ENCODE results near the gene HSF5. TPM values are rescaled to one million over a fixed set of nuclear protein-coding genes. Genes with fewer than 3 reads are reported as not detected.

HSF5 gene
- total and polyA plus RNA-seq, 2 donors (not counting 3 experiments of a cell fraction or from before 2014, with no cell fraction given) = 0.03 TPM; not detected in 1

- intact Hi-C loops (cut with micrococcal nuclease) = no loop called here
- TF ChIP-seq GATA2 (IDR thresholded peaks at IDR 0.05; ENCODE audit: insufficient read depth, insufficient read length, low read depth, low read length) = no peak
- TF ChIP-seq CTCF (IDR thresholded peaks at IDR 0.05; ENCODE audit: extremely low read depth in 1 of 2, insufficient read depth in 1 of 2, low read depth in 1 of 2, low read length in 2 of 2) = no peak
- no peak for TF ChIP-seq JUN (IDR thresholded peaks at IDR 0.05; ENCODE audit: borderline replicate concordance, insufficient read depth, insufficient read length, low read depth)
- no peak for TF ChIP-seq MAX (IDR thresholded peaks at IDR 0.05; ENCODE audit: insufficient read depth, insufficient read length)
- TF ChIP-seq EZH2 (IDR thresholded peaks at IDR 0.05; ENCODE audit: borderline replicate concordance, low read depth, low read length, severe bottlenecking) = no peak
- TF ChIP-seq POLR2AphosphoS5 (IDR thresholded peaks at IDR 0.05; ENCODE audit: insufficient read depth, low read depth, low read length) = no peak
- no peak for TF ChIP-seq MYC (IDR thresholded peaks at IDR 0.05; ENCODE audit: low read depth, low read length)
- TF ChIP-seq FOS (IDR thresholded peaks at IDR 0.05; ENCODE audit: borderline replicate concordance, insufficient read depth, low read length) = no peak
- no peak for FAIRE-seq
- BruUV-seq (replicated peaks) = no TSS peak
- Histone ChIP-seq H3K27me3 (ENCODE audit: control insufficient read depth in 2 of 2, insufficient read depth in 2 of 2, low read length in 2 of 2) (no peaks in the 10 kb centered on the region), H3K36me3 (ENCODE audit: control insufficient read depth in 2 of 2, extremely low read depth in 1 of 2, insufficient read depth in 2 of 2, low read length in 2 of 2) (peaks cover 26 to 40% of the 10 kb centered on the region in 2 experiments), H3K27ac (ENCODE audit: insufficient read depth, low read depth, low read length) (no peak overlapping the region), H3K4me2 (ENCODE audit: insufficient read depth, low read length) (no peak overlapping the region), H3K9ac (replicated peaks; ENCODE audit: extremely low read depth, insufficient read depth, low read length) (no peak overlapping the region), H3K9me3 (replicated peaks; ENCODE audit: control insufficient read depth, insufficient read depth, low read length) (no peaks in the 10 kb centered on the region), H3K4me3 (replicated peaks in 1 of 3; ENCODE audit: insufficient read depth in 1 of 3, low read depth in 1 of 3, low read length in 3 of 3) (no peak overlapping the region), H3K9me1 (replicated peaks; ENCODE audit: control insufficient read depth, extremely low read depth, insufficient read depth, low read length) (no peaks in the 10 kb centered on the region), H3K79me2 (ENCODE audit: control insufficient read depth, insufficient read depth, low read length) (no peaks in the 10 kb centered on the region), H4K20me1 (replicated peaks; ENCODE audit: control insufficient read depth, extremely low read depth, insufficient read depth, low read length) (no peaks in the 10 kb centered on the region), H3K4me1 (ENCODE audit: control insufficient read depth, extremely low read depth, insufficient read depth, low read length) (no peaks in the 10 kb centered on the region), H2AFZ (ENCODE audit: low read depth, low read length) (no peak overlapping the region)
- ChIA-PET CTCF (interaction anchor here (1.6 kb wide), 1 partner anchor 9 kb away, joined by 4 read pairs; no protein-coding TSS in a partner anchor), POLR2A (no interaction called here)
- dilution Hi-C loops (cut with MboI; ENCODE audit: extremely low pct_ligation_motif_present, low sequenced_read_pairs) = no loop called here
- no peak for DNase-seq (ENCODE audit: low read depth, low spot score)
These were observed 3.4 kb upstream of the HSF5 start for GRCh38 chr17:58491510-58492045.
